ENCODE measurements around the gene FBXO41.
A peak's percentile ranks its signal among the peaks of the same experiment; 100 is the strongest.

FBXO41 gene

GRCh38 chr2:73214120-73215035, 69.9 kb downstream of the FBXO41 start, which contains the start of gene SMYD5:
Gene SMYD5, plus strand, starts transcription at chr2:73214245. Its CDS starts 22 bp downstream, at chr2:73214267.
- peaks cover 26% of the 10 kb centered on the region for H3K4me1 Mint-ChIP-seq (ENCODE audit: low read depth)
- H3K27ac Mint-ChIP-seq: peak within 1 kb of the TSS; percentile 95
- H3K9me3 Mint-ChIP-seq: no peaks in the 10 kb centered on the region
- H3K4me3 Mint-ChIP-seq: peak within 1 kb of the TSS; percentile 91
- intact Hi-C loops (cut with micrococcal nuclease): loop anchor here (1.0 to 5.0 kb wide), 3 partner anchors 19 to 142 kb away; partner anchors contain the start of genes FBXO41, PRADC1 and SFXN5
- peaks cover 17% of the 10 kb centered on the region for H3K36me3 Mint-ChIP-seq (ENCODE audit: low read depth)
- H3K27me3 Mint-ChIP-seq: peaks cover 6% of the 10 kb centered on the region

- intact Hi-C loops (cut with micrococcal nuclease): loop anchor here (1.0 to 5.0 kb wide), 2 partner anchors 35 to 140 kb away; partner anchors contain the start of gene SFXN5
Measured at GRCh38 chr2:73212448-73213176, 71.7 kb downstream of the FBXO41 start.

GRCh38 chr2:73212098-73212447, 72.2 kb downstream of the FBXO41 start:
- intact Hi-C loops (cut with micrococcal nuclease): loop anchor here (1.0 to 5.0 kb wide), 2 partner anchors 35 to 140 kb away; partner anchors contain the start of gene SFXN5
- H3K27ac Mint-ChIP-seq: no peak overlapping the region
- H3K36me3 Mint-ChIP-seq (ENCODE audit: low read depth): peaks cover 9% of the 10 kb centered on the region
- no peaks in the 10 kb centered on the region for H3K9me3 Mint-ChIP-seq
- peaks cover 26% of the 10 kb centered on the region for H3K4me1 Mint-ChIP-seq (ENCODE audit: low read depth)
- peaks cover 8% of the 10 kb centered on the region for H3K27me3 Mint-ChIP-seq
- no peak overlapping the region for H3K4me3 Mint-ChIP-seq

More at GRCh38 chr2:73212448-73213176, 71.7 kb downstream of the FBXO41 start:
- peaks cover 9% of the 10 kb centered on the region for H3K36me3 Mint-ChIP-seq (ENCODE audit: low read depth)
- H3K27ac Mint-ChIP-seq: no peak overlapping the region
- no peak overlapping the region for H3K4me3 Mint-ChIP-seq
- H3K27me3 Mint-ChIP-seq: peaks cover 8% of the 10 kb centered on the region
- peaks cover 26% of the 10 kb centered on the region for H3K4me1 Mint-ChIP-seq (ENCODE audit: low read depth)
- no peaks in the 10 kb centered on the region for H3K9me3 Mint-ChIP-seq

GRCh38 chr2:73210696-73211095, 73.6 kb downstream of the FBXO41 start:
- H3K4me3 Mint-ChIP-seq: no peak overlapping the region
- H3K4me1 Mint-ChIP-seq (ENCODE audit: low read depth): peaks cover 25% of the 10 kb centered on the region
- no peak overlapping the region for H3K27ac Mint-ChIP-seq
- peaks cover 12% of the 10 kb centered on the region for H3K27me3 Mint-ChIP-seq
- H3K9me3 Mint-ChIP-seq: no peaks in the 10 kb centered on the region
- intact Hi-C loops (cut with micrococcal nuclease): loop anchor here (5.0 kb wide), 1 partner anchor 138 kb away; the partner anchor contains the start of gene SFXN5
- H3K36me3 Mint-ChIP-seq (ENCODE audit: low read depth): peaks cover 9% of the 10 kb centered on the region

- H3K4me1 Mint-ChIP-seq (ENCODE audit: low read depth): peaks cover 18% of the 10 kb centered on the region
- peaks cover 9% of the 10 kb centered on the region for H3K36me3 Mint-ChIP-seq (ENCODE audit: low read depth)
- no peak overlapping the region for H3K4me3 Mint-ChIP-seq
- intact Hi-C loops (cut with micrococcal nuclease): loop anchor here (5.0 kb wide), 1 partner anchor 138 kb away; the partner anchor contains the start of gene SFXN5
- no peak overlapping the region for H3K27ac Mint-ChIP-seq
- H3K27me3 Mint-ChIP-seq: peaks cover 16% of the 10 kb centered on the region
- no peaks in the 10 kb centered on the region for H3K9me3 Mint-ChIP-seq
Measured at GRCh38 chr2:73210019-73210418, 74.3 kb downstream of the FBXO41 start.

- no peak overlapping the region for H3K4me3 Mint-ChIP-seq
- intact Hi-C loops (cut with micrococcal nuclease): no loop called here
- no peaks in the 10 kb centered on the region for H3K9me3 Mint-ChIP-seq
- H3K4me1 Mint-ChIP-seq (ENCODE audit: low read depth): peaks cover under 1% of the 10 kb centered on the region
- H3K27me3 Mint-ChIP-seq: peaks cover 32% of the 10 kb centered on the region
- no peaks in the 10 kb centered on the region for H3K36me3 Mint-ChIP-seq (ENCODE audit: low read depth)
- no peak overlapping the region for H3K27ac Mint-ChIP-seq
Measured at GRCh38 chr2:73208258-73208657, 76.0 kb downstream of the FBXO41 start.

- no peaks in the 10 kb centered on the region for H3K9me3 Mint-ChIP-seq
- peaks cover 7% of the 10 kb centered on the region for H3K4me1 Mint-ChIP-seq (ENCODE audit: low read depth)
- H3K27me3 Mint-ChIP-seq: peaks cover 57% of the 10 kb centered on the region
- H3K27ac Mint-ChIP-seq: no peak overlapping the region
- intact Hi-C loops (cut with micrococcal nuclease): no loop called here
- no peaks in the 10 kb centered on the region for H3K36me3 Mint-ChIP-seq (ENCODE audit: low read depth)
- no peak overlapping the region for H3K4me3 Mint-ChIP-seq
Measured at GRCh38 chr2:73205611-73206010, 78.7 kb downstream of the FBXO41 start.
